GM12878 (cell line): ENCODE measurements around the gene PLCB4. TPM values are rescaled to one million over a fixed set of nuclear protein-coding genes. Genes with fewer than 3 reads are reported as not detected.

Source experiments
- ATF2 ChIP-seq: IDR thresholded peaks from 2 replicates; pipeline ENCODE4 v1.6.1; 2012; ENCODE audit warnings: low read length, inconsistent platforms
- EP300 ChIP-seq, 2 experiments: fragments of 150-350 bp in 1 of 2; IDR thresholded peaks; 2 replicates each; pipeline ENCODE4 v1.6.1; 2011 to 2012; ENCODE audit warnings: low read depth in 2 of 2, low read length in 2 of 2, borderline replicate concordance in 1 of 2, improper control_type of control experiment in 1 of 2, inconsistent platforms in 1 of 2; ENCODE audit not compliant: control insufficient read depth in 1 of 2
- PRDM15 ChIP-seq: fragments of 450-650 bp; formaldehyde crosslinking; IDR thresholded peaks from 2 replicates; pipeline ENCODE4 v1.4.0; 2020; ENCODE audit warnings: mild to moderate bottlenecking, moderate library complexity
- ZBED1 ChIP-seq: IDR thresholded peaks from 2 replicates; pipeline ENCODE4 v1.6.1; 2016; ENCODE audit warnings: borderline replicate concordance
- polyA plus RNA-seq, 11 experiments: library from polyadenylated mRNA; depleted of rRNA in 4 of 11; unstranded in 6 of 11; stranded (reverse) in 5 of 11; fragments of >200 nt; fragmentation: Nextera tagmentation in 4 of 11; fragmentation: Illumina TruSeq in 1 of 11; extraction: Ambion mirVana in 4 of 11; extraction: Trizol in 1 of 11; gene quantifications; 1 replicate in 1 of 11; 2 replicates in 10 of 11; pipeline versions ENCODE4 v1.2.1 to v1.2.3, GENCODE V29; 2011 to 2016; ENCODE audit warnings: inconsistent platforms in 2 of 11, missing spikeins in 2 of 11, low read depth in 1 of 11
- total RNA-seq, 4 experiments: library from RNA; depleted of rRNA in 3 of 4; stranded (reverse); fragments of >200 nt in 3 of 4; fragmentation: Illumina TruSeq in 1 of 4; extraction: Trizol in 1 of 4; gene quantifications; 2 replicates each; pipeline versions ENCODE4 v1.2.1 to v1.2.3, GENCODE V29; 2013 to 2021
- TF ChIP-seq, protein P1 (sequence below): fragments of 150-350 bp; IDR thresholded peaks from 2 replicates; pipeline ENCODE4 v1.6.1; 2014; ENCODE audit warnings: mild to moderate bottlenecking, low read depth, low read length
- TF ChIP-seq, protein P2 (sequence below): IDR thresholded peaks from 2 replicates; pipeline ENCODE4 v1.6.1; 2011; ENCODE audit warnings: borderline replicate concordance, low read depth, mild to moderate bottlenecking, moderate library complexity, low read length; ENCODE audit not compliant: insufficient read depth, poor library complexity, severe bottlenecking

PLCB4 gene
- total and polyA plus RNA-seq, 10 of the 15 experiments (the other 5 are each of a cell fraction or from before 2014, with no cell fraction given): not detected

GRCh38 chr20:9276966-9277468, 208.1 kb downstream of the PLCB4 start (continued):
- TF ChIP-seq ATF2 (no peak), EP300 (IDR thresholded peaks at IDR 0.05; ENCODE audit: borderline replicate concordance in 1 of 2, control insufficient read depth in 1 of 2, low read depth in 2 of 2, low read length in 2 of 2) (no peak), PRDM15 (no peak), ZBED1 (no peak)
- TF ChIP-seq, protein P1, sequence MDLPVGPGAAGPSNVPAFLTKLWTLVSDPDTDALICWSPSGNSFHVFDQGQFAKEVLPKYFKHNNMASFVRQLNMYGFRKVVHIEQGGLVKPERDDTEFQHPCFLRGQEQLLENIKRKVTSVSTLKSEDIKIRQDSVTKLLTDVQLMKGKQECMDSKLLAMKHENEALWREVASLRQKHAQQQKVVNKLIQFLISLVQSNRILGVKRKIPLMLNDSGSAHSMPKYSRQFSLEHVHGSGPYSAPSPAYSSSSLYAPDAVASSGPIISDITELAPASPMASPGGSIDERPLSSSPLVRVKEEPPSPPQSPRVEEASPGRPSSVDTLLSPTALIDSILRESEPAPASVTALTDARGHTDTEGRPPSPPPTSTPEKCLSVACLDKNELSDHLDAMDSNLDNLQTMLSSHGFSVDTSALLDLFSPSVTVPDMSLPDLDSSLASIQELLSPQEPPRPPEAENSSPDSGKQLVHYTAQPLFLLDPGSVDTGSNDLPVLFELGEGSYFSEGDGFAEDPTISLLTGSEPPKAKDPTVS: no peak
- TF ChIP-seq, protein P2, sequence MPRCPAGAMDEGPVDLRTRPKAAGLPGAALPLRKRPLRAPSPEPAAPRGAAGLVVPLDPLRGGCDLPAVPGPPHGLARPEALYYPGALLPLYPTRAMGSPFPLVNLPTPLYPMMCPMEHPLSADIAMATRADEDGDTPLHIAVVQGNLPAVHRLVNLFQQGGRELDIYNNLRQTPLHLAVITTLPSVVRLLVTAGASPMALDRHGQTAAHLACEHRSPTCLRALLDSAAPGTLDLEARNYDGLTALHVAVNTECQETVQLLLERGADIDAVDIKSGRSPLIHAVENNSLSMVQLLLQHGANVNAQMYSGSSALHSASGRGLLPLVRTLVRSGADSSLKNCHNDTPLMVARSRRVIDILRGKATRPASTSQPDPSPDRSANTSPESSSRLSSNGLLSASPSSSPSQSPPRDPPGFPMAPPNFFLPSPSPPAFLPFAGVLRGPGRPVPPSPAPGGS: no peak
